SK-N-SH treated with all-trans-retinoic acid at 6 μM for 48 hours (cell line): Measurements from ENCODE around the gene CACNA2D3.

ENCODE experiments used
- BACH2 ChIP-seq: fragments of 250-450 bp; sonication (Bioruptor Pico); IDR thresholded peaks from 2 replicates; pipeline ENCODE4 v1.9.0; 2021; ENCODE audit warnings: mild to moderate bottlenecking, borderline replicate concordance
- CREB5 ChIP-seq: fragments of 250-450 bp; sonication (Bioruptor Pico); IDR thresholded peaks from 2 replicates; pipeline ENCODE4 v1.5.1; 2020; ENCODE audit warnings: low read depth, mild to moderate bottlenecking, moderate library complexity
- OSR1 ChIP-seq: fragments of 250-450 bp; sonication (Bioruptor Pico); IDR thresholded peaks from 2 replicates; pipeline ENCODE4 v1.8.0; 2022; ENCODE audit warnings: moderate library complexity, mild to moderate bottlenecking, inconsistent platforms
- PATZ1 ChIP-seq: fragments of 250-450 bp; sonication (Bioruptor Pico); IDR thresholded peaks from 2 replicates; pipeline ENCODE4 v1.8.0; 2020; ENCODE audit warnings: mild to moderate bottlenecking, moderate library complexity, borderline replicate concordance
- POU6F1 ChIP-seq: fragments of 250-450 bp; sonication (Bioruptor Pico); IDR thresholded peaks from 2 replicates; pipeline ENCODE4 v1.8.0; 2021; ENCODE audit warnings: low read depth, mild to moderate bottlenecking, moderate library complexity, borderline replicate concordance
- PPARA ChIP-seq: fragments of 250-450 bp; sonication (Bioruptor Pico); IDR thresholded peaks from 2 replicates; pipeline ENCODE4 v1.5.0; 2020; ENCODE audit warnings: mild to moderate bottlenecking, borderline replicate concordance
- RARB ChIP-seq: fragments of 250-450 bp; sonication (Bioruptor Pico); IDR thresholded peaks from 2 replicates; pipeline ENCODE4 v1.8.0; 2021; ENCODE audit warnings: mild to moderate bottlenecking, moderate library complexity
- ZFP3 ChIP-seq: fragments of 250-450 bp; sonication (Bioruptor Pico); IDR thresholded peaks from 2 replicates; pipeline ENCODE4 v1.5.0; 2020; ENCODE audit warnings: mild to moderate bottlenecking, moderate library complexity
- ZNF8 ChIP-seq: fragments of 450-650 bp; formaldehyde crosslinking; IDR thresholded peaks from 2 replicates; pipeline ENCODE4 v1.5.0; 2020; ENCODE audit warnings: mild to moderate bottlenecking, moderate library complexity
- TF ChIP-seq, protein P1 (sequence below): fragments of 250-450 bp; sonication (Bioruptor Pico); IDR thresholded peaks from 2 replicates; pipeline ENCODE4 v1.5.1; 2021; ENCODE audit warnings: mild to moderate bottlenecking, moderate library complexity

DNA sequence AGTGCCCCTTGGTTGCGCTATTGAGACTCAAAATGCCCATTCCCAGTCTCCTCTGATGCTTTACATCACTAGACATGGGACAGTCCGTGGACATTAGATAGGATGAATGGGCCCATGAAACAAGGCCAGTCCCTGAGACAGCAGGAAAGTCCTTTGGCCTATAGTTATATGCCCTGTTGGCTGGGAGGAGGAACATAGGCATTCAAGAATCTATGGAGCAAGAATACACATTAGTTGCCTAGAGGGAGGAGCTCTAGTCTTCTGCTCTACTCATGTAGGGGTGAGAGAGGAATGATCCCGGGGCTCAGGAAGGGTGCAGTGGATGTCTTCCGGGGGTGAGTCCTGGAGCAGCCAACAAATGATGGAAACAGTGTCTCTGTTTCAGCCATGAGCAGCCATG, 863.5 kb downstream of the CACNA2D3 start:
- no peak for TF ChIP-seq PATZ1 (CRISPR knock-in tag)
- TF ChIP-seq, protein P1, sequence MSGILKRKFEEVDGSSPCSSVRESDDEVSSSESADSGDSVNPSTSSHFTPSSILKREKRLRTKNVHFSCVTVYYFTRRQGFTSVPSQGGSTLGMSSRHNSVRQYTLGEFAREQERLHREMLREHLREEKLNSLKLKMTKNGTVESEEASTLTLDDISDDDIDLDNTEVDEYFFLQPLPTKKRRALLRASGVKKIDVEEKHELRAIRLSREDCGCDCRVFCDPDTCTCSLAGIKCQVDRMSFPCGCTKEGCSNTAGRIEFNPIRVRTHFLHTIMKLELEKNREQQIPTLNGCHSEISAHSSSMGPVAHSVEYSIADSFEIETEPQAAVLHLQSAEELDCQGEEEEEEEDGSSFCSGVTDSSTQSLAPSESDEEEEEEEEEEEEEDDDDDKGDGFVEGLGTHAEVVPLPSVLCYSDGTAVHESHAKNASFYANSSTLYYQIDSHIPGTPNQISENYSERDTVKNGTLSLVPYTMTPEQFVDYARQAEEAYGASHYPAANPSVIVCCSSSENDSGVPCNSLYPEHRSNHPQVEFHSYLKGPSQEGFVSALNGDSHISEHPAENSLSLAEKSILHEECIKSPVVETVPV (CRISPR knock-in tag): no peak
- TF ChIP-seq RARB: no peak
- TF ChIP-seq POU6F1: no peak
- no peak for TF ChIP-seq PPARA (CRISPR knock-in tag)
- no peak for TF ChIP-seq CREB5 (CRISPR knock-in tag)
- no peak for TF ChIP-seq OSR1 (CRISPR knock-in tag)
- no peak for TF ChIP-seq ZFP3 (CRISPR knock-in tag)
- no peak for TF ChIP-seq BACH2 (CRISPR knock-in tag)
- no peak for TF ChIP-seq ZNF8 (CRISPR knock-in tag)
